Lung (tissue), 12 donors: ENCODE measurements around the gene GLP2R. TPM values are rescaled to one million over a fixed set of nuclear protein-coding genes. Genes with fewer than 3 reads are reported as not detected.

Experiments used
- ATAC-seq: fragments of 200-7000 bp; cut with Tn5 transposase; one replicate; pipeline ENCODE4 v1.9.1; 2020; ENCODE audit warnings: moderate number of reproducible peaks; ENCODE audit not compliant: insufficient read depth, low FRiP score
- DNase-seq, 3 donors: peaks; one replicate each; pipeline ENCODE4 v3.0.0-alpha.2; 2013 to 2017
- H3K27ac ChIP-seq, 2 donors: one replicate each; pipeline ENCODE4 v1.5.1; 2013; ENCODE audit warnings: mild to moderate bottlenecking in 2 of 2, moderate library complexity in 2 of 2, control low read depth in 1 of 2, inconsistent platforms in 1 of 2, low read depth in 1 of 2, low read length in 1 of 2
- H3K27me3 ChIP-seq, 3 donors: one replicate each; pipeline ENCODE4 v1.5.1; 2013; ENCODE audit warnings: low read length in 2 of 3; ENCODE audit not compliant: control insufficient read depth in 3 of 3, insufficient read depth in 3 of 3
- H3K36me3 ChIP-seq, 4 donors: one replicate each; pipeline ENCODE4 v1.5.1; 2013; ENCODE audit warnings: low read length in 4 of 4, mild to moderate bottlenecking in 1 of 4, moderate library complexity in 1 of 4; ENCODE audit not compliant: control insufficient read depth in 4 of 4, insufficient read depth in 4 of 4
- H3K4me1 ChIP-seq, 5 donors: one replicate each; pipeline ENCODE4 v1.5.1; 2013; ENCODE audit warnings: low read length in 5 of 5, mild to moderate bottlenecking in 2 of 5, moderate library complexity in 1 of 5; ENCODE audit not compliant: control insufficient read depth in 5 of 5, insufficient read depth in 5 of 5
- H3K4me3 ChIP-seq: one replicate; pipeline ENCODE4 v1.5.1; 2013; ENCODE audit warnings: mild to moderate bottlenecking, control low read depth, moderate library complexity
- H3K9ac ChIP-seq, 2 donors: one replicate each; pipeline ENCODE4 v1.5.1; 2013; ENCODE audit warnings: low read length in 2 of 2, control low read depth in 1 of 2; ENCODE audit not compliant: insufficient read depth in 1 of 2
- H3K9me3 ChIP-seq, 4 donors: one replicate each; pipeline ENCODE4 v1.5.1; 2013; ENCODE audit warnings: low read length in 3 of 4, mild to moderate bottlenecking in 1 of 4, moderate library complexity in 1 of 4; ENCODE audit not compliant: control insufficient read depth in 4 of 4, insufficient read depth in 3 of 4
- CTCF ChIP-seq: IDR thresholded peaks from 2 replicates; pipeline ENCODE4 v1.5.1; 2012; ENCODE audit warnings: mild to moderate bottlenecking; ENCODE audit errors: control extremely low read depth, extremely low read depth
- WGBS, 2 donors: extraction: QIAGEN DNeasy Blood & Tissue Kit; methylation state at CpG; one replicate each; pipeline ENCODE4 v1.1.7; 2013; 5-methylcytosine and 5-hydroxymethylcytosine counted together
- polyA plus RNA-seq, 2 donors: library from polyadenylated mRNA; stranded (reverse); fragments of 200-250 nt; gene quantifications; one replicate each; pipeline ENCODE4 v1.2.1, GENCODE V29; 2013
- total RNA-seq, 2 donors: library from RNA; depleted of rRNA in 1 of 2; stranded (reverse); fragments of >200 nt in 1 of 2; gene quantifications; one replicate each; pipeline ENCODE4 v1.2.1, GENCODE V29; 2014 to 2021
- donor health status: control.
- donor health status: control.
- donor health status: Bipolar disorder and iron deficiency.
- donor health status: healthy.
- donor health status: DM: yes; HTN: yes; CAD: no.

Gene GLP2R
- total and polyA plus RNA-seq, 4 donors = 0.11 to 1.6 (median 0.54) TPM

- ATAC-seq (no peak), DNase-seq (no peak)
- 78 to 91% methylated on average over 9 of the region's 9 CpGs for WGBS, 2 donors
- no peak overlapping the region for H3K27ac ChIP-seq
- peaks cover 0 to 4% (median 1%) of the 10 kb centered on the region in 4 donors for H3K9me3 ChIP-seq
- TF ChIP-seq CTCF = no peak
- no peak overlapping the region for H3K9ac ChIP-seq
- no peak overlapping the region for H3K4me3 ChIP-seq
- H3K36me3 ChIP-seq = peaks cover 0 to 36% (median 19%) of the 10 kb centered on the region in 4 donors
- no peaks in the 10 kb centered on the region for H3K27me3 ChIP-seq
- H3K4me1 ChIP-seq = peaks cover 0 to 8% (median 4%) of the 10 kb centered on the region in 5 donors
These were observed 115.1 kb downstream of the GLP2R start for GRCh38 chr17:9940841-9941240.

- 88 to 94% methylated on average over 13 of the region's 13 CpGs for WGBS, 2 donors
- DNase-seq = no peak
- Histone ChIP-seq H3K27me3 (no peaks in the 10 kb centered on the region), H3K9me3 (peaks cover 0 to 4% (median 1%) of the 10 kb centered on the region in 4 donors), H3K4me1 (peaks cover 0 to 8% (median 4%) of the 10 kb centered on the region in 5 donors), H3K9ac (no peak overlapping the region), H3K27ac (no peak overlapping the region), H3K36me3 (peaks cover 0 to 33% (median 18%) of the 10 kb centered on the region in 4 donors), H3K4me3 (no peak overlapping the region)
- TF ChIP-seq CTCF = no peak
- no peak for ATAC-seq
These were observed 115.6 kb downstream of the GLP2R start for GRCh38 chr17:9941305-9941704.

Other genes starting within 250 kb of the GLP2R start
- 10 to 100 TPM; 27.1 to 28.8 TPM for gene CFAP52, start 249.3 kb upstream of the GLP2R start, total RNA-seq
- 10 to 100 TPM in 1 of 2 donors, 1 to 10 TPM in 1; 3.8 to 11.9 TPM for gene CFAP52, start 249.3 kb upstream of the GLP2R start, polyA plus RNA-seq
- gene USP43, start 180.4 kb upstream of the GLP2R start, total RNA-seq = 1 to 10 TPM; 5.3 to 9.8 TPM
- 1 to 10 TPM; 2.9 to 3.3 TPM for gene USP43, start 180.4 kb upstream of the GLP2R start, polyA plus RNA-seq
- gene DHRS7C, start 34.3 kb upstream of the GLP2R start, total RNA-seq = not detected
- not detected for gene DHRS7C, start 34.3 kb upstream of the GLP2R start, polyA plus RNA-seq
- gene GSG1L2, start 3.8 kb upstream of the GLP2R start, total RNA-seq = not detected
- not detected for gene GSG1L2, start 3.8 kb upstream of the GLP2R start, polyA plus RNA-seq
- gene RCVRN, start 79.3 kb downstream of the GLP2R start, total RNA-seq = under 1 TPM in 1 of 2 donors, not detected in 1; 0.31 TPM
- gene RCVRN, start 79.3 kb downstream of the GLP2R start, polyA plus RNA-seq = under 1 TPM; 0.09 to 0.24 TPM